HG03469 (cell line): Measurements from ENCODE around the gene NR6A1.

Experiments
- ATAC-seq: cut with Tn5 transposase; IDR thresholded peaks from one replicate; pipeline ENCODE4 v1.9.1; 2021; ENCODE audit warnings: mild to moderate bottlenecking, moderate library complexity, moderate number of reproducible peaks; ENCODE audit not compliant: unreplicated experiment

The NR6A1 gene

GRCh38 chr9:124507880-124508423 lies 263.2 kb downstream of the NR6A1 start:
- no peak for ATAC-seq

GRCh38 chr9:124506931-124507879 lies 263.9 kb downstream of the NR6A1 start, which contains the start of gene NR5A1:
TSS of gene NR5A1 (minus strand) at chr9:124507399. CDS start at chr9:124503395, 4,004 bp downstream.
- no peak for ATAC-seq

GRCh38 chr9:124506433-124506832 lies 264.7 kb downstream of the NR6A1 start:
- ATAC-seq, result no peak

- no peak for ATAC-seq
These were observed 265.2 kb downstream of the NR6A1 start for GRCh38 chr9:124505901-124506346.

GRCh38 chr9:124505006-124505900 lies 265.9 kb downstream of the NR6A1 start:
- no peak for ATAC-seq

GRCh38 chr9:124504530-124505005 lies 266.5 kb downstream of the NR6A1 start:
- no peak for ATAC-seq

- ATAC-seq, result no peak
These were observed 267.2 kb downstream of the NR6A1 start for GRCh38 chr9:124503713-124504529.

- no peak for ATAC-seq
These were observed 268.1 kb downstream of the NR6A1 start for GRCh38 chr9:124502711-124503702.

- no peak for ATAC-seq
These were observed 269.3 kb downstream of the NR6A1 start for GRCh38 chr9:124501771-124502320.

GRCh38 chr9:124500796-124501611 lies 270.1 kb downstream of the NR6A1 start:
- ATAC-seq, result no peak

- no peak for ATAC-seq
These were observed 270.9 kb downstream of the NR6A1 start for GRCh38 chr9:124500028-124500795.

GRCh38 chr9:124499216-124499615 lies 271.9 kb downstream of the NR6A1 start:
- no peak for ATAC-seq

GRCh38 chr9:124498499-124499146 lies 272.5 kb downstream of the NR6A1 start:
- no peak for ATAC-seq

GRCh38 chr9:124498040-124498439 lies 273.1 kb downstream of the NR6A1 start:
- ATAC-seq, result no peak

GRCh38 chr9:124497441-124497840 lies 273.7 kb downstream of the NR6A1 start:
- no peak for ATAC-seq

GRCh38 chr9:124496463-124496862 lies 274.6 kb downstream of the NR6A1 start:
- ATAC-seq, result no peak
